Esophagus squamous epithelium (tissue), 5 donors: ENCODE data around the gene CLDN7. TPM values are rescaled to one million over a fixed set of nuclear protein-coding genes. Genes with fewer than 3 reads are reported as not detected.

Experiments
- DNase-seq: peaks from one replicate; lab custom pipeline; 2025; lab: John Stamatoyannopoulos, UW
- H3K27ac ChIP-seq, 4 donors: fragments of 200-600 bp; sonication (generic); one replicate each; pipeline ENCODE4 v1.5.1; 2016 to 2019; ENCODE audit warnings: mild to moderate bottlenecking in 1 of 4
- H3K27me3 ChIP-seq, 4 donors: fragments of 200-600 bp; sonication (generic); 1 replicate in 3 of 4; 2 replicates in 1 of 4; pipeline versions ENCODE4 v1.5.1 to v1.6.0; 2017 to 2021; ENCODE audit warnings: antibody characterized with exemption in 1 of 4
- H3K36me3 ChIP-seq, 3 donors: fragments of 200-600 bp; sonication (generic); one replicate each; pipeline ENCODE4 v1.5.1; 2016 to 2019
- H3K4me1 ChIP-seq, 3 donors: fragments of 200-600 bp; sonication (generic); one replicate each; pipeline ENCODE4 v1.5.1; 2017 to 2019
- H3K4me3 ChIP-seq, 4 donors: fragments of 200-600 bp; sonication (generic); 1 replicate in 3 of 4; 2 replicates in 1 of 4; pipeline ENCODE4 v1.5.1; 2016 to 2019; ENCODE audit warnings: mild to moderate bottlenecking in 2 of 4, moderate library complexity in 1 of 4
- H3K9me3 ChIP-seq, 3 donors: fragments of 200-600 bp; sonication (generic); one replicate each; pipeline ENCODE4 v1.5.1; 2016 to 2019
- POLR2A ChIP-seq, 4 donors: fragments of 450-650 bp; IDR thresholded peaks; one replicate each; pipeline ENCODE4 v1.6.1; 2017; ENCODE audit warnings: antibody characterized with exemption in 4 of 4, mild to moderate bottlenecking in 4 of 4, moderate library complexity in 3 of 4
- WGBS, 2 donors: methylation state at CpG; one replicate each; pipeline ENCODE4 v1.1.5; 2018; 5-methylcytosine and 5-hydroxymethylcytosine counted together
- intact Hi-C: fragments of 100-400 bp; cut with DNase I; formaldehyde crosslinking; loops from one replicate; pipeline ENCODE4 v1.15.0; 2022
- small RNA-seq, 4 donors: library from RNA; depleted of rRNA; stranded (forward); fragments of <200 nt; gene quantifications; one replicate each; pipeline ENCODE3, GENCODE V24; 2016
- total RNA-seq, 4 donors: library from RNA; depleted of rRNA; stranded (reverse); fragments of >200 nt; gene quantifications; one replicate each; pipeline ENCODE4 v1.1.0, GENCODE V29; 2016
- TF ChIP-seq, protein P1 (sequence below), 6 experiments: fragments of 450-650 bp in 4 of 6; fragments of 200-600 bp in 2 of 6; sonication (generic) in 2 of 6; IDR thresholded peaks; one replicate each; pipeline ENCODE4 v1.5.1; 2016 to 2019; ENCODE audit warnings: antibody characterized with exemption in 6 of 6, mild to moderate bottlenecking in 4 of 6, moderate library complexity in 4 of 6
- donor health status: DM: yes; HTN: yes; CAD: no.

CLDN7 gene
- total RNA-seq, 4 donors from 2014 or later: 172 to 411 (median 208) TPM

GRCh38 chr17:7211491-7212273 is 50.6 kb downstream of the CLDN7 start:
- no peak for DNase-seq
- peaks cover 17 to 47% (median 23%) of the 10 kb centered on the region in 3 donors for H3K4me1 ChIP-seq
- TF ChIP-seq, protein P1, sequence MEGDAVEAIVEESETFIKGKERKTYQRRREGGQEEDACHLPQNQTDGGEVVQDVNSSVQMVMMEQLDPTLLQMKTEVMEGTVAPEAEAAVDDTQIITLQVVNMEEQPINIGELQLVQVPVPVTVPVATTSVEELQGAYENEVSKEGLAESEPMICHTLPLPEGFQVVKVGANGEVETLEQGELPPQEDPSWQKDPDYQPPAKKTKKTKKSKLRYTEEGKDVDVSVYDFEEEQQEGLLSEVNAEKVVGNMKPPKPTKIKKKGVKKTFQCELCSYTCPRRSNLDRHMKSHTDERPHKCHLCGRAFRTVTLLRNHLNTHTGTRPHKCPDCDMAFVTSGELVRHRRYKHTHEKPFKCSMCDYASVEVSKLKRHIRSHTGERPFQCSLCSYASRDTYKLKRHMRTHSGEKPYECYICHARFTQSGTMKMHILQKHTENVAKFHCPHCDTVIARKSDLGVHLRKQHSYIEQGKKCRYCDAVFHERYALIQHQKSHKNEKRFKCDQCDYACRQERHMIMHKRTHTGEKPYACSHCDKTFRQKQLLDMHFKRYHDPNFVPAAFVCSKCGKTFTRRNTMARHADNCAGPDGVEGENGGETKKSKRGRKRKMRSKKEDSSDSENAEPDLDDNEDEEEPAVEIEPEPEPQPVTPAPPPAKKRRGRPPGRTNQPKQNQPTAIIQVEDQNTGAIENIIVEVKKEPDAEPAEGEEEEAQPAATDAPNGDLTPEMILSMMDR (IDR thresholded peaks at IDR 0.05): no peak
- no peak for TF ChIP-seq POLR2A (IDR thresholded peaks at IDR 0.05)
- no peaks in the 10 kb centered on the region for H3K36me3 ChIP-seq
- no peaks in the 10 kb centered on the region for H3K27me3 ChIP-seq
- no peak overlapping the region for H3K4me3 ChIP-seq
- intact Hi-C loops: no loop called here
- WGBS, 2 donors: 44 to 59% methylated on average over 12 to 34 of the region's 37 CpGs
- no peaks in the 10 kb centered on the region for H3K9me3 ChIP-seq
- no peak overlapping the region for H3K27ac ChIP-seq

Small RNAs within 50 kb of the gene (small RNA-seq; reads per million reads assigned to genes)
- gene MIR324 (4.4 to 10.5 (median 7.0) reads per million in 4 donors), gene RF00019 (0 reads per million in 4 donors)

Other genes starting within 250 kb of the CLDN7 start
- 100 to 1,000 TPM in 3 of 4 donors, 10 to 100 TPM in 1; 96.1 to 173 (median 137) TPM for gene RNASEK, start 249.9 kb downstream of the CLDN7 start, total RNA-seq
- 1 to 10 TPM in 1 of 4 donors, under 1 TPM in 3; 0.15 to 1.9 (median 0.67) TPM for gene BCL6B, start 239.4 kb downstream of the CLDN7 start, total RNA-seq
- gene SLC16A13, start 226.5 kb downstream of the CLDN7 start, total RNA-seq: 1 to 10 TPM; 2.7 to 5.6 (median 3.6) TPM
- gene SLC16A11, start 218.4 kb downstream of the CLDN7 start, total RNA-seq: 1 to 10 TPM in 1 of 4 donors, under 1 TPM in 2, not detected in 1; 0.56 to 2.1 (median 0.72) TPM
- gene CLEC10A, start 182.2 kb downstream of the CLDN7 start, total RNA-seq: 10 to 100 TPM in 1 of 4 donors, 1 to 10 TPM in 1, under 1 TPM in 2; 0.40 to 10.6 (median 4.0) TPM
- gene ASGR2, start 147.7 kb downstream of the CLDN7 start, total RNA-seq: under 1 TPM in 2 of 4 donors, not detected in 2; 0.50 to 0.95 TPM
- gene ASGR1, start 83.1 kb downstream of the CLDN7 start, total RNA-seq: 1 to 10 TPM in 1 of 4 donors, under 1 TPM in 2, not detected in 1; 0.42 to 1.1 (median 0.97) TPM
- gene DLG4, start 42.6 kb downstream of the CLDN7 start, total RNA-seq: 10 to 100 TPM in 1 of 4 donors, 1 to 10 TPM in 3; 2.6 to 13.9 (median 6.0) TPM
- gene ACADVL, start 42.5 kb downstream of the CLDN7 start, total RNA-seq: 100 to 1,000 TPM; 453 to 742 (median 464) TPM
- 10 to 100 TPM; 21.4 to 58.0 (median 37.3) TPM for gene DVL2, start 28.0 kb downstream of the CLDN7 start, total RNA-seq
- gene PHF23, start 23.0 kb downstream of the CLDN7 start, total RNA-seq: 10 to 100 TPM; 24.7 to 30.6 (median 27.0) TPM
- 100 to 1,000 TPM; 172 to 384 (median 197) TPM for gene GABARAP, start 20.0 kb downstream of the CLDN7 start, total RNA-seq
- gene CTDNEP1, start 10.7 kb downstream of the CLDN7 start, total RNA-seq: 10 to 100 TPM; 42.0 to 52.1 (median 47.8) TPM
- gene ELP5, start 10.3 kb downstream of the CLDN7 start, total RNA-seq: 10 to 100 TPM; 14.9 to 21.8 (median 16.6) TPM
- 10 to 100 TPM in 1 of 4 donors, 1 to 10 TPM in 2, under 1 TPM in 1; 0.83 to 21.7 (median 2.5) TPM for gene SLC2A4, start 19.2 kb upstream of the CLDN7 start, total RNA-seq
- gene YBX2, start 32.2 kb upstream of the CLDN7 start, total RNA-seq: 1 to 10 TPM in 3 of 4 donors, under 1 TPM in 1; 0.44 to 3.8 (median 2.3) TPM
- 100 to 1,000 TPM; 324 to 543 (median 394) TPM for gene EIF5A, start 45.1 kb upstream of the CLDN7 start, total RNA-seq
- 10 to 100 TPM; 40.9 to 80.7 (median 70.5) TPM for gene GPS2, start 52.9 kb upstream of the CLDN7 start, total RNA-seq
- 10 to 100 TPM in 3 of 4 donors, 1 to 10 TPM in 1; 9.7 to 18.7 (median 14.4) TPM for gene NEURL4, start 66.9 kb upstream of the CLDN7 start, total RNA-seq
- gene ACAP1, start 74.1 kb upstream of the CLDN7 start, total RNA-seq: 1 to 10 TPM; 3.2 to 5.5 (median 3.8) TPM
- gene KCTD11, start 89.7 kb upstream of the CLDN7 start, total RNA-seq: 10 to 100 TPM; 12.6 to 26.6 (median 22.1) TPM
- gene TMEM95, start 92.7 kb upstream of the CLDN7 start, total RNA-seq: not detected
- 10 to 100 TPM in 2 of 4 donors, 1 to 10 TPM in 2; 6.2 to 15.2 (median 9.9) TPM for gene TNK1, start 118.6 kb upstream of the CLDN7 start, total RNA-seq
- 10 to 100 TPM; 18.6 to 33.5 (median 24.7) TPM for gene PLSCR3, start 132.0 kb upstream of the CLDN7 start, total RNA-seq
- 10 to 100 TPM; 27.9 to 88.0 (median 66.7) TPM for gene TMEM256, start 141.6 kb upstream of the CLDN7 start, total RNA-seq
- 1 to 10 TPM; 1.4 to 5.3 (median 2.0) TPM for gene NLGN2, start 145.4 kb upstream of the CLDN7 start, total RNA-seq
- gene SPEM1, start 157.8 kb upstream of the CLDN7 start, total RNA-seq: not detected
- not detected for gene SPEM2, start 163.1 kb upstream of the CLDN7 start, total RNA-seq
- not detected for gene SPEM3, start 166.4 kb upstream of the CLDN7 start, total RNA-seq
- 10 to 100 TPM; 12.2 to 20.8 (median 16.9) TPM for gene TMEM102, start 173.0 kb upstream of the CLDN7 start, total RNA-seq
- gene FGF11, start 177.0 kb upstream of the CLDN7 start, total RNA-seq: 10 to 100 TPM in 1 of 4 donors, 1 to 10 TPM in 3; 2.7 to 18.1 (median 6.1) TPM
- 1 to 10 TPM; 2.4 to 7.2 (median 4.6) TPM for gene CHRNB1, start 182.6 kb upstream of the CLDN7 start, total RNA-seq
- 10 to 100 TPM; 13.4 to 35.1 (median 28.5) TPM for gene ZBTB4, start 217.2 kb upstream of the CLDN7 start, total RNA-seq
- not detected for gene SLC35G6, start 219.0 kb upstream of the CLDN7 start, total RNA-seq
- 10 to 100 TPM; 59.3 to 94.9 (median 78.2) TPM for gene POLR2A, start 221.9 kb upstream of the CLDN7 start, total RNA-seq